ENCODE measurements around the gene USP19.

Gene USP19

DNA sequence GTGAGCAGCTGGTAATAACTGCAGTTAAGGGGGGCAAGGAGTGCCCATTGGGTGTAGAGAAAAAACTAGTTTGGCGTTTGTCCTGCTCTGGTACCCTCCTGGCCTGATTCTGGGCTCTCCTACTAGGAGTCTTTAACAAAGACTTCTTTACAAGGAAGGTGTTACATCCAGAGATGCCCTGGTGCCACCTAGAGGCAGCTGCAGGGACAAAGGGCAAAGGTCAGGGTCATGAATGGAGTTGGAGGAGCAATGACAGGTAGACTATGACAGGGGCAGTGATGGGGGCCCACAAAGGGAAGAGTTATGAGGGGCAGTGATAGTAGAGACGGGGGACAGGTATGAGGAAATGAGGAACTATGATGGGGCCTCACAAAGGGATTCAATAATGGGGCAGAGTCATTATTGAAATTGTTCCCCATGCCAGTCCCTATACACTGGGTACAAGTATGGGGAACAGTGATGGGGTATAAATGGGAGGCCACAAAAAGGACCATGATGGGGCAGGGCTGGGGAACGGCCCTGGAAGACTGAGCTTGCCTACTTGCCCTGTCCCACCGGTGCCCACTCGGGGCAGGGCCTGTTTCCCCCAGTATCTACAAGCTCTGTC is 37.6 kb upstream of the USP19 start:
- no peak overlapping the region for H4K91ac ChIP-seq (ENCODE audit: low read depth, low read length, poor library complexity)
- H3K36me3 ChIP-seq (replicated peaks in 1 of 2; ENCODE audit: control insufficient read depth in 2 of 2, insufficient read depth in 2 of 2, low read length in 2 of 2), result peaks cover 12 to 20% of the 10 kb centered on the region in 2 donors
- no peak overlapping the region for H3K4ac ChIP-seq (ENCODE audit: low read length)
- H3K27ac ChIP-seq (replicated peaks; ENCODE audit: low read length), result no peak overlapping the region
- H3K4me1 ChIP-seq (ENCODE audit: control insufficient read depth in 2 of 2, insufficient read depth in 1 of 2, low read depth in 1 of 2, low read length in 2 of 2), result no peaks in the 10 kb centered on the region
- H3K4me3 ChIP-seq (ENCODE audit: low read length in 2 of 2), result no peak overlapping the region
- no peak overlapping the region for H2AK5ac ChIP-seq (ENCODE audit: low read depth, low read length)
- no peak overlapping the region for H3K14ac ChIP-seq (ENCODE audit: low read length)
- no peak overlapping the region for H2BK5ac ChIP-seq (ENCODE audit: low read length)
- no peaks in the 10 kb centered on the region for H3K79me1 ChIP-seq (ENCODE audit: low read depth, low read length)
- no CpG with 5 or more reads among the region's 5 CpGs for WGBS, 2 donors (ENCODE audit: extremely low coverage in 2 of 2, insufficient read length in 2 of 2, insufficient replicate concordance in 1 of 2)
- H3K23ac ChIP-seq (ENCODE audit: low read depth, low read length, poor library complexity), result no peak overlapping the region
- DNase-seq (ENCODE audit: low spot score), result no peak
- no peak overlapping the region for H2BK12ac ChIP-seq (ENCODE audit: low read length)
- H3K9me3 ChIP-seq (replicated peaks in 1 of 2; ENCODE audit: control insufficient read depth in 2 of 2, insufficient read depth in 1 of 2, low read depth in 1 of 2, low read length in 2 of 2), result peaks cover 0 to 5% of the 10 kb centered on the region in 2 donors
- no peak overlapping the region for H2BK120ac ChIP-seq (ENCODE audit: low read depth, low read length)
- H4K8ac ChIP-seq (ENCODE audit: low read depth, low read length), result no peak overlapping the region
- H2AFZ ChIP-seq (ENCODE audit: low read length), result no peak overlapping the region
- no peak overlapping the region for H3K4me2 ChIP-seq (ENCODE audit: insufficient read depth, low read length, poor library complexity, severe bottlenecking)
- peaks cover 0 to 2% (median 0%) of the 10 kb centered on the region in 3 experiments for H3K27me3 ChIP-seq (ENCODE audit: control insufficient read depth in 3 of 3, insufficient read depth in 3 of 3, low read depth in 1 of 3, low read length in 3 of 3)
- no peak overlapping the region for H3K18ac ChIP-seq (ENCODE audit: low read length)
- no peak overlapping the region for H2BK15ac ChIP-seq (ENCODE audit: low read length)
- H3K9ac ChIP-seq (ENCODE audit: low read depth, low read length, poor library complexity), result no peak overlapping the region

DNA sequence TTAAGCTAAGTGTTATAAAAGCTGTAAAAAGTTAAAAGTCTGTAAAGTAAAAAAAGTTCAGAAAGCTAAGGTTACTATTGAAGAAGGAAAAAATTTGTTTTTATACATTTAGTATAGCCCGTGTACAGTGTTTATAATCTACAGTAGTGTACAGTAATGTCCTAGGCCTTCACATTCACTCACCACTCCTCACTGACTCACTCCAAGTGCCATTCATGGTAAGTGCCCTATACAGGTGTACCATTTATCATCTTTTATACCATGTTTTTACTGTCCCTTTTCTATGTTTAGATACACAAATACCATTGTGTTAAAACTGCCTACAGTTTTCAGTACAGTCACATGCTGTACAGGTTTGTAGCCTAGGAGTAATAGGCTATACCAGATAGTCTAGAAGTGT is 36.7 kb upstream of the USP19 start:
- Histone ChIP-seq H3K4me1 (ENCODE audit: control insufficient read depth in 2 of 2, insufficient read depth in 1 of 2, low read depth in 1 of 2, low read length in 2 of 2) (no peaks in the 10 kb centered on the region), H3K14ac (ENCODE audit: low read length) (no peak overlapping the region), H2AK5ac (ENCODE audit: low read depth, low read length) (no peak overlapping the region), H3K27me3 (ENCODE audit: control insufficient read depth in 3 of 3, insufficient read depth in 3 of 3, low read depth in 1 of 3, low read length in 3 of 3) (peaks cover 0 to 2% (median 0%) of the 10 kb centered on the region in 3 experiments), H2BK15ac (ENCODE audit: low read length) (no peak overlapping the region), H3K4me3 (ENCODE audit: low read length in 2 of 2) (no peak overlapping the region), H2AFZ (ENCODE audit: low read length) (no peak overlapping the region), H2BK120ac (ENCODE audit: low read depth, low read length) (no peak overlapping the region), H3K9ac (ENCODE audit: low read depth, low read length, poor library complexity) (no peak overlapping the region), H2BK12ac (ENCODE audit: low read length) (no peak overlapping the region), H3K27ac (replicated peaks; ENCODE audit: low read length) (no peak overlapping the region), H3K18ac (ENCODE audit: low read length) (no peak overlapping the region), H4K91ac (ENCODE audit: low read depth, low read length, poor library complexity) (no peak overlapping the region), H4K8ac (ENCODE audit: low read depth, low read length) (no peak overlapping the region), H3K4ac (ENCODE audit: low read length) (no peak overlapping the region), H3K79me1 (ENCODE audit: low read depth, low read length) (no peaks in the 10 kb centered on the region), H3K23ac (ENCODE audit: low read depth, low read length, poor library complexity) (no peak overlapping the region), H2BK5ac (ENCODE audit: low read length) (no peak overlapping the region), H3K9me3 (replicated peaks in 1 of 2; ENCODE audit: control insufficient read depth in 2 of 2, insufficient read depth in 1 of 2, low read depth in 1 of 2, low read length in 2 of 2) (peaks cover 0 to 2% of the 10 kb centered on the region in 2 donors), H3K36me3 (replicated peaks in 1 of 2; ENCODE audit: control insufficient read depth in 2 of 2, insufficient read depth in 2 of 2, low read length in 2 of 2) (peaks cover 5 to 12% of the 10 kb centered on the region in 2 donors), H3K4me2 (ENCODE audit: insufficient read depth, low read length, poor library complexity, severe bottlenecking) (no peak overlapping the region)
- WGBS, 2 donors (ENCODE audit: extremely low coverage in 2 of 2, insufficient read length in 2 of 2, insufficient replicate concordance in 1 of 2), result no CpG with 5 or more reads among the region's 1 CpG
- no peak for DNase-seq (ENCODE audit: low spot score)

DNA sequence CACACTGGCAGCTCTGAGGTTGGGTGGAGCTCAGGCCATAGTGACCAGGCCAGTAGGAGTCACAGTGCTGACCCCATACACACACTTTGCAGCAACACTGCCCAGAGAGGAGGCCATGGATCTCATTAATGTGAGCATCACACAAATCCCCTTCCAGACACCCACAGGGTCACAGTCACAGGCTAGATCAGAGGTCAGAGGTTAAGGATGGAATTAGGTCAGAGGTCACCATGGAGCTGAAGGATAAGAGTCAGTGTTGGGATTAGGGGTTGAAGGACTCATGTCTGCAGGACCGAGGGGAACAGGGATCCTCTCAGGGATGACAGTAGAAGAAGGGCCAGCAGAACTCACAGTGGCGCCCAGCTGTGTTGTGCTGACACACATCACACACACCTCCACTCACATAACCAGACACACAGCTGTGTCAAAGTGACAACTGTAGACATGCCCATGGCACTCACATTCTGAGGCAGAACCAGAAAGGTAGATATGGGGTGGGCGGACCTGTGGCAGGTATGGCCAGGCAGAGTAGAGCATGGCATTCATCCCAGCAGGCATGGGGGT is 32.8 kb upstream of the USP19 start:
- no peaks in the 10 kb centered on the region for H3K79me1 ChIP-seq (ENCODE audit: low read depth, low read length)
- no peak overlapping the region for H2AK5ac ChIP-seq (ENCODE audit: low read depth, low read length)
- H3K23ac ChIP-seq (ENCODE audit: low read depth, low read length, poor library complexity), result no peak overlapping the region
- H2BK120ac ChIP-seq (ENCODE audit: low read depth, low read length), result no peak overlapping the region
- H3K18ac ChIP-seq (ENCODE audit: low read length), result no peak overlapping the region
- no peak overlapping the region for H3K4ac ChIP-seq (ENCODE audit: low read length)
- no peak overlapping the region for H2BK15ac ChIP-seq (ENCODE audit: low read length)
- no CpG with 5 or more reads among the region's 3 CpGs for WGBS, 2 donors (ENCODE audit: extremely low coverage in 2 of 2, insufficient read length in 2 of 2, insufficient replicate concordance in 1 of 2)
- DNase-seq (ENCODE audit: low spot score), result no peak
- H2BK12ac ChIP-seq (ENCODE audit: low read length), result no peak overlapping the region
- no peak overlapping the region for H4K91ac ChIP-seq (ENCODE audit: low read depth, low read length, poor library complexity)
- H3K4me2 ChIP-seq (ENCODE audit: insufficient read depth, low read length, poor library complexity, severe bottlenecking), result no peak overlapping the region
- peaks cover 0 to 5% (median 0%) of the 10 kb centered on the region in 3 experiments for H3K27me3 ChIP-seq (ENCODE audit: control insufficient read depth in 3 of 3, insufficient read depth in 3 of 3, low read depth in 1 of 3, low read length in 3 of 3)
- H3K36me3 ChIP-seq (replicated peaks in 1 of 2; ENCODE audit: control insufficient read depth in 2 of 2, insufficient read depth in 2 of 2, low read length in 2 of 2), result no peaks in the 10 kb centered on the region
- no peaks in the 10 kb centered on the region for H3K4me1 ChIP-seq (ENCODE audit: control insufficient read depth in 2 of 2, insufficient read depth in 1 of 2, low read depth in 1 of 2, low read length in 2 of 2)
- no peak overlapping the region for H3K9ac ChIP-seq (ENCODE audit: low read depth, low read length, poor library complexity)
- H2AFZ ChIP-seq (ENCODE audit: low read length), result no peak overlapping the region
- peak overlapping the region in 1 of 2 donors; percentile 18 for H3K4me3 ChIP-seq (ENCODE audit: low read length in 2 of 2)
- H3K14ac ChIP-seq (ENCODE audit: low read length), result peak overlapping the region; percentile 15
- no peak overlapping the region for H4K8ac ChIP-seq (ENCODE audit: low read depth, low read length)
- H3K27ac ChIP-seq (replicated peaks; ENCODE audit: low read length), result no peak overlapping the region
- H2BK5ac ChIP-seq (ENCODE audit: low read length), result peak overlapping the region; percentile 68
- H3K9me3 ChIP-seq (replicated peaks in 1 of 2; ENCODE audit: control insufficient read depth in 2 of 2, insufficient read depth in 1 of 2, low read depth in 1 of 2, low read length in 2 of 2), result peaks cover 0 to 4% of the 10 kb centered on the region in 2 donors

DNA sequence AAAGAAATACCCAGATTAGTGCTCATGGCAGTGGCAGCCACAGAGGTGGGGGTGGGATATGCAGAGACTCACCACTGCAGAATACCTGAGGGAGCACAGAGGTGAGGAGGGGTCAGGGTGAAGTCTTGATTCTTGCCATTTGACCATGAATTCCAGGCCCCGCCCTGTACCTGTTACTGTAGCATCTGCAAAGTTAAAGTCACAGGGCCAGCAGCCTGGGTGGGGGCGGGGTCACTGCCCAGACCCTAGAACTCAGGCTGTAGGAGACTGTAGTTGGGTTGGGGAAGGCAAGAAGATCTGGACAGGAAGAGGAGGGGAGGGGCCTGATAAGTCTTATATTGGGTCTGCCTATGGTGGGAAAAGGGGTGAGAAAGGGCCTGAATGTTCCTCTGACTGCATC is 31.0 kb upstream of the USP19 start:
- H2AFZ ChIP-seq (ENCODE audit: low read length), result no peak overlapping the region
- no peak overlapping the region for H2BK12ac ChIP-seq (ENCODE audit: low read length)
- no peak overlapping the region for H3K9ac ChIP-seq (ENCODE audit: low read depth, low read length, poor library complexity)
- H3K9me3 ChIP-seq (replicated peaks in 1 of 2; ENCODE audit: control insufficient read depth in 2 of 2, insufficient read depth in 1 of 2, low read depth in 1 of 2, low read length in 2 of 2), result peaks cover 0 to 4% of the 10 kb centered on the region in 2 donors
- H3K23ac ChIP-seq (ENCODE audit: low read depth, low read length, poor library complexity), result no peak overlapping the region
- no peak overlapping the region for H4K91ac ChIP-seq (ENCODE audit: low read depth, low read length, poor library complexity)
- H4K8ac ChIP-seq (ENCODE audit: low read depth, low read length), result no peak overlapping the region
- no CpG with 5 or more reads among the region's 2 CpGs for WGBS, 2 donors (ENCODE audit: extremely low coverage in 2 of 2, insufficient read length in 2 of 2, insufficient replicate concordance in 1 of 2)
- no peaks in the 10 kb centered on the region for H3K36me3 ChIP-seq (replicated peaks in 1 of 2; ENCODE audit: control insufficient read depth in 2 of 2, insufficient read depth in 2 of 2, low read length in 2 of 2)
- H3K27ac ChIP-seq (replicated peaks; ENCODE audit: low read length), result no peak overlapping the region
- H3K4me2 ChIP-seq (ENCODE audit: insufficient read depth, low read length, poor library complexity, severe bottlenecking), result no peak overlapping the region
- H3K4ac ChIP-seq (ENCODE audit: low read length), result no peak overlapping the region
- no peak overlapping the region for H2BK120ac ChIP-seq (ENCODE audit: low read depth, low read length)
- H3K4me3 ChIP-seq (ENCODE audit: low read length in 2 of 2), result no peak overlapping the region
- H3K4me1 ChIP-seq (ENCODE audit: control insufficient read depth in 2 of 2, insufficient read depth in 1 of 2, low read depth in 1 of 2, low read length in 2 of 2), result no peaks in the 10 kb centered on the region
- H2BK5ac ChIP-seq (ENCODE audit: low read length), result no peak overlapping the region
- no peak overlapping the region for H2AK5ac ChIP-seq (ENCODE audit: low read depth, low read length)
- H3K27me3 ChIP-seq (ENCODE audit: control insufficient read depth in 3 of 3, insufficient read depth in 3 of 3, low read depth in 1 of 3, low read length in 3 of 3), result peaks cover 0 to 5% (median 0%) of the 10 kb centered on the region in 3 experiments
- DNase-seq (ENCODE audit: low spot score), result no peak
- H3K18ac ChIP-seq (ENCODE audit: low read length), result no peak overlapping the region
- no peak overlapping the region for H3K14ac ChIP-seq (ENCODE audit: low read length)
- H3K79me1 ChIP-seq (ENCODE audit: low read depth, low read length), result no peaks in the 10 kb centered on the region
- no peak overlapping the region for H2BK15ac ChIP-seq (ENCODE audit: low read length)
